Endothelial cell of umbilical vein (primary cell): ENCODE measurements around the gene L2HGDH. TPM values are rescaled to one million over a fixed set of nuclear protein-coding genes. Genes with fewer than 3 reads are reported as not detected.
A peak's percentile ranks its signal among the peaks of the same experiment; 100 is the strongest.

Experiments used
- BruUV-seq: library from RNA; stranded (reverse); fragments of 400-500 nt; replicated peaks from 2 replicates; lab custom pipeline; 2021; lab: Mats Ljungman, UMichigan
- CTCF ChIA-PET: fragments of 300-600, 350-600 bp; sonication (Branson Sonifier 250); formaldehyde crosslinking; loops from one replicate; lab custom pipeline; 2021; ENCODE audit warnings: antibody characterized with exemption, inconsistent platforms; lab: Charles Lee
- POLR2A ChIA-PET: fragments of 300-600, 350-600 bp; sonication (Branson Sonifier 250); formaldehyde crosslinking; loops from one replicate; lab custom pipeline; 2021; ENCODE audit warnings: antibody characterized with exemption, inconsistent platforms; lab: Charles Lee
- DNase-seq: peaks from one replicate; pipeline ENCODE4 v3.0.0-alpha.2; 2011; ENCODE audit warnings: low read depth, low spot score
- FAIRE-seq: peaks from 2 replicates; lab custom pipeline; 2011; peaks lifted over from hg19 to GRCh38; lab: Jason Lieb, UNC
- H2AFZ ChIP-seq: 2 replicates; pipeline ENCODE4 v1.6.0; 2012; ENCODE audit warnings: low read depth, low read length, control low read depth, inconsistent platforms
- H3K27ac ChIP-seq: 2 replicates; pipeline ENCODE4 v1.5.1; 2011; ENCODE audit warnings: low read depth, mild to moderate bottlenecking, control low read depth, low read length, moderate library complexity; ENCODE audit not compliant: insufficient read depth
- H3K27me3 ChIP-seq, 2 experiments: 2 replicates each; pipeline versions ENCODE4 v1.6.0 to v1.6.1; 2011; ENCODE audit warnings: low read length in 2 of 2, mixed read lengths in 1 of 2; ENCODE audit not compliant: control insufficient read depth in 2 of 2, insufficient read depth in 2 of 2
- H3K36me3 ChIP-seq, 2 experiments: 2 replicates in 1 of 2; 3 replicates in 1 of 2; pipeline ENCODE4 v1.5.1; 2011; ENCODE audit warnings: low read length in 2 of 2, mild to moderate bottlenecking in 1 of 2, moderate library complexity in 1 of 2; ENCODE audit not compliant: control insufficient read depth in 2 of 2, insufficient read depth in 2 of 2; ENCODE audit errors: extremely low read depth in 1 of 2
- H3K4me1 ChIP-seq: 3 replicates; pipeline ENCODE4 v1.5.1; 2011; ENCODE audit warnings: mild to moderate bottlenecking, low read length; ENCODE audit not compliant: control insufficient read depth, insufficient read depth; ENCODE audit errors: extremely low read depth
- H3K4me2 ChIP-seq: 2 replicates; pipeline ENCODE4 v1.6.1; 2011; ENCODE audit warnings: low read length, control low read depth, mixed read lengths; ENCODE audit not compliant: insufficient read depth
- H3K4me3 ChIP-seq, 3 experiments: fragments of 200-600 bp in 1 of 3; sonication (generic), shearing (Covaris generic) in 1 of 3; replicated peaks in 1 of 3; 2 replicates each; pipeline ENCODE4 v1.5.1; 2011 to 2016; ENCODE audit warnings: control low read depth in 3 of 3, low read length in 3 of 3, mild to moderate bottlenecking in 2 of 3, inconsistent platforms in 1 of 3, low read depth in 1 of 3, moderate library complexity in 1 of 3; ENCODE audit not compliant: insufficient read depth in 1 of 3
- H3K79me2 ChIP-seq: 2 replicates; pipeline ENCODE4 v1.6.0; 2012; ENCODE audit warnings: low read length, inconsistent platforms; ENCODE audit not compliant: control insufficient read depth, insufficient read depth
- H3K9ac ChIP-seq: replicated peaks from 2 replicates; pipeline ENCODE3; 2011; ENCODE audit warnings: low read length, control low read depth; ENCODE audit not compliant: insufficient read depth; ENCODE audit errors: extremely low read depth
- H3K9me1 ChIP-seq: replicated peaks from 3 replicates; pipeline ENCODE4 v1.6.0; 2011; ENCODE audit warnings: mild to moderate bottlenecking, low read length; ENCODE audit not compliant: control insufficient read depth, insufficient read depth; ENCODE audit errors: extremely low read depth
- H3K9me3 ChIP-seq: replicated peaks from 2 replicates; pipeline ENCODE4 v1.5.1; 2012; ENCODE audit warnings: low read length, inconsistent platforms; ENCODE audit not compliant: control insufficient read depth, insufficient read depth
- H4K20me1 ChIP-seq: replicated peaks from 2 replicates; pipeline ENCODE3; 2011; ENCODE audit warnings: mild to moderate bottlenecking, low read length; ENCODE audit not compliant: control insufficient read depth, insufficient read depth; ENCODE audit errors: extremely low read depth
- CTCF ChIP-seq, 2 donors: IDR thresholded peaks; 1 replicate in 1 of 2; 2 replicates in 1 of 2; pipeline ENCODE4 v1.5.1; 2011; ENCODE audit warnings: low read length in 2 of 2, mild to moderate bottlenecking in 2 of 2, moderate library complexity in 2 of 2, control low read depth in 1 of 2, inconsistent platforms in 1 of 2, low read depth in 1 of 2; ENCODE audit not compliant: insufficient read depth in 1 of 2; ENCODE audit errors: extremely low read depth in 1 of 2
- EZH2 ChIP-seq: IDR thresholded peaks from 2 replicates; pipeline ENCODE4 v1.6.1; 2012; ENCODE audit warnings: borderline replicate concordance, low read depth, mild to moderate bottlenecking, moderate library complexity, low read length, inconsistent platforms; ENCODE audit not compliant: severe bottlenecking
- FOS ChIP-seq: IDR thresholded peaks from 2 replicates; pipeline ENCODE4 v1.6.1; 2011; ENCODE audit warnings: mild to moderate bottlenecking, low read length, moderate library complexity, borderline replicate concordance; ENCODE audit not compliant: insufficient read depth
- GATA2 ChIP-seq: IDR thresholded peaks from 2 replicates; pipeline ENCODE4 v1.7.0; 2011; ENCODE audit warnings: low read depth, mild to moderate bottlenecking, moderate library complexity, mixed read lengths, low read length; ENCODE audit not compliant: insufficient read length, insufficient read depth
- JUN ChIP-seq: IDR thresholded peaks from 2 replicates; pipeline ENCODE4 v1.6.1; 2011; ENCODE audit warnings: borderline replicate concordance, low read depth; ENCODE audit not compliant: insufficient read length, insufficient read depth
- MYC ChIP-seq: IDR thresholded peaks from one replicate; pipeline ENCODE4 v1.6.1; 2011; ENCODE audit warnings: mild to moderate bottlenecking, low read depth, low read length
- POLR2A ChIP-seq: IDR thresholded peaks from 2 replicates; pipeline ENCODE4 v1.6.1; 2012; ENCODE audit warnings: low read depth, mild to moderate bottlenecking, control low read depth, low read length
- POLR2AphosphoS5 ChIP-seq: IDR thresholded peaks from 2 replicates; pipeline ENCODE4 v1.6.1; 2012; ENCODE audit warnings: low read depth, mild to moderate bottlenecking, control low read depth, low read length, moderate library complexity; ENCODE audit not compliant: insufficient read depth
- dilution Hi-C: fragments of 300-500 bp; cut with MboI; formaldehyde crosslinking; loops from one replicate; pipeline ENCODE4 v1.15.0; 2019; ENCODE audit warnings: low sequenced_read_pairs; ENCODE audit not compliant: extremely low pct_ligation_motif_present
- intact Hi-C: fragments of 100-400 bp; cut with micrococcal nuclease; formaldehyde crosslinking; loops from one replicate; pipeline ENCODE4 v1.10.0; 2022
- polyA plus RNA-seq, 4 experiments: library from polyadenylated mRNA; depleted of rRNA in 3 of 4; stranded (reverse) in 3 of 4; unstranded in 1 of 4; fragments of >200 nt; gene quantifications; 2 replicates each; pipeline versions ENCODE4 v1.2.1 to v1.2.3, GENCODE V29; 2011 to 2012; ENCODE audit warnings: missing spikeins in 1 of 4
- total RNA-seq: library from RNA; stranded (reverse); gene quantifications from 2 replicates; pipeline ENCODE4 v1.2.3, GENCODE V29; 2021
- TF ChIP-seq, protein P1 (sequence below): IDR thresholded peaks from 2 replicates; pipeline ENCODE4 v1.6.1; 2011; ENCODE audit not compliant: insufficient read depth, insufficient read length

Gene L2HGDH
- total and polyA plus RNA-seq, 2 donors (not counting 3 experiments of a cell fraction or from before 2014, with no cell fraction given): 2.5 to 5.3 TPM

GRCh38 chr14:50321009-50321660, 9.1 kb upstream of the L2HGDH start:
- peak; percentile 96 for DNase-seq
- TF ChIP-seq FOS (peak; percentile 96), GATA2 (peak; percentile 77), MYC (no peak), EZH2 (no peak), CTCF (IDR thresholded peaks at IDR 0.05; ENCODE audit: extremely low read depth in 1 of 2, insufficient read depth in 1 of 2, low read depth in 1 of 2, low read length in 2 of 2) (peak; percentile 86 to 87), POLR2AphosphoS5 (peak; percentile 31), POLR2A (no peak), JUN (peak; percentile 94)
- TF ChIP-seq, protein P1, sequence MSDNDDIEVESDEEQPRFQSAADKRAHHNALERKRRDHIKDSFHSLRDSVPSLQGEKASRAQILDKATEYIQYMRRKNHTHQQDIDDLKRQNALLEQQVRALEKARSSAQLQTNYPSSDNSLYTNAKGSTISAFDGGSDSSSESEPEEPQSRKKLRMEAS: no peak

More at GRCh38 chr14:50321009-50321660, 9.1 kb upstream of the L2HGDH start:
- Histone ChIP-seq H3K27me3 (no peaks in the 10 kb centered on the region), H3K4me3 (peak overlapping the region in 2 of 3 experiments; percentile 11 to 53), H4K20me1 (no peaks in the 10 kb centered on the region), H3K27ac (peak overlapping the region; percentile 88), H3K36me3 (peaks cover 0 to 3% of the 10 kb centered on the region in 2 experiments), H2AFZ (peak overlapping the region; percentile 26), H3K9ac (peak overlapping the region; percentile 70), H3K4me1 (peaks cover 8% of the 10 kb centered on the region), H3K9me3 (no peaks in the 10 kb centered on the region), H3K79me2 (peaks cover 7% of the 10 kb centered on the region), H3K4me2 (peak overlapping the region; percentile 85), H3K9me1 (no peaks in the 10 kb centered on the region)
- POLR2A ChIA-PET: interaction anchor here (1.0 kb wide), 1 partner anchor 9 kb away, joined by 3 read pairs; the partner anchor contains the start of genes DMAC2L and L2HGDH
- CTCF ChIA-PET: interaction anchor here (0.6 to 4.1 kb wide), 51 partner anchors 10 to 539 kb away, joined by 3 to 44 read pairs (median 4); partner anchors contain the start of genes CDKL1, DMAC2L, L2HGDH and MAP4K5
- dilution Hi-C loops (no loop called here), intact Hi-C loops (loop anchor here (1.0 to 5.0 kb wide), 5 partner anchors 16 to 451 kb away; partner anchors contain the start of genes CDKL1 and MAP4K5)
- no TSS peak for BruUV-seq
- FAIRE-seq: peak; percentile 91
